WTC11 (cell line): Measurements from ENCODE around the gene MFSD11.

Experiments used
- ARID4B ChIP-seq: sonication (generic); formaldehyde crosslinking; IDR thresholded peaks from 2 replicates; pipeline ENCODE4 v1.8.0; 2023; ENCODE audit warnings: missing genetic modification reagents, mild to moderate bottlenecking, borderline replicate concordance
- CREM ChIP-seq: sonication (generic); formaldehyde crosslinking; IDR thresholded peaks from 2 replicates; pipeline ENCODE4 v1.8.1; 2022; ENCODE audit warnings: mild to moderate bottlenecking, missing genetic modification reagents, moderate library complexity
- CTCF ChIP-seq: fragments of 200-600 bp; IDR thresholded peaks from 2 replicates; pipeline ENCODE4 v1.8.0; 2022; ENCODE audit warnings: antibody characterized with exemption
- ELF4 ChIP-seq: sonication (generic); formaldehyde crosslinking; IDR thresholded peaks from 2 replicates; pipeline ENCODE4 v1.8.1; 2022; ENCODE audit warnings: low read depth, mild to moderate bottlenecking, moderate library complexity, missing genetic modification reagents
- ERG ChIP-seq: fragments of 250-450 bp; sonication (Bioruptor Pico); IDR thresholded peaks from 2 replicates; pipeline ENCODE4 v1.8.0; 2021; ENCODE audit warnings: mild to moderate bottlenecking
- HMGXB4 ChIP-seq: sonication (generic); formaldehyde crosslinking; IDR thresholded peaks from 2 replicates; pipeline ENCODE4 v1.8.1; 2023; ENCODE audit warnings: mild to moderate bottlenecking, moderate library complexity, missing genetic modification reagents
- MAX ChIP-seq: sonication (generic); formaldehyde crosslinking; IDR thresholded peaks from 2 replicates; pipeline ENCODE4 v1.8.0; 2022; ENCODE audit warnings: mild to moderate bottlenecking, missing genetic modification reagents
- MLX ChIP-seq: sonication (generic); formaldehyde crosslinking; IDR thresholded peaks from 2 replicates; pipeline ENCODE4 v1.8.1; 2023; ENCODE audit warnings: mild to moderate bottlenecking, missing genetic modification reagents, moderate library complexity
- NR2C2 ChIP-seq: sonication (generic); formaldehyde crosslinking; IDR thresholded peaks from 2 replicates; pipeline ENCODE4 v1.8.0; 2022; ENCODE audit warnings: mild to moderate bottlenecking, missing genetic modification reagents
- SMAD4 ChIP-seq: sonication (generic); formaldehyde crosslinking; IDR thresholded peaks from 2 replicates; pipeline ENCODE4 v1.8.0; 2022; ENCODE audit warnings: mild to moderate bottlenecking, missing genetic modification reagents
- TCF7 ChIP-seq: sonication (generic); formaldehyde crosslinking; IDR thresholded peaks from 2 replicates; pipeline ENCODE4 v1.8.0; 2022; ENCODE audit warnings: mild to moderate bottlenecking, low read depth, missing genetic modification reagents, moderate library complexity
- ZBTB43 ChIP-seq: sonication (generic); formaldehyde crosslinking; IDR thresholded peaks from 2 replicates; pipeline ENCODE4 v1.8.1; 2023; ENCODE audit warnings: mild to moderate bottlenecking, missing genetic modification reagents
- ZNF317 ChIP-seq: sonication (generic); formaldehyde crosslinking; IDR thresholded peaks from 2 replicates; pipeline ENCODE4 v1.8.1; 2023; ENCODE audit warnings: low read depth, mild to moderate bottlenecking, moderate library complexity, missing genetic modification reagents, borderline replicate concordance

- TF ChIP-seq ZNF317, result no peak
- TF ChIP-seq CTCF, result no peak
- TF ChIP-seq MAX (CRISPR knock-in tag), result no peak
- no peak for TF ChIP-seq ERG (CRISPR knock-in tag)
- no peak for TF ChIP-seq HMGXB4 (CRISPR knock-in tag)
- TF ChIP-seq SMAD4, result no peak
- no peak for TF ChIP-seq NR2C2 (CRISPR knock-in tag)
- no peak for TF ChIP-seq MLX (CRISPR knock-in tag)
- no peak for TF ChIP-seq ARID4B (CRISPR knock-in tag)
- no peak for TF ChIP-seq ELF4 (CRISPR knock-in tag)
- no peak for TF ChIP-seq CREM (CRISPR knock-in tag)
- TF ChIP-seq TCF7 (CRISPR knock-in tag), result no peak
- no peak for TF ChIP-seq ZBTB43
Observed at GRCh38 chr17:76824093-76824492, 86.2 kb downstream of the MFSD11 start.
